Hepatocyte (in vitro differentiated cells): Measurements from ENCODE around the gene AKR1B15.

Experiments
- EZH2 ChIP-seq: fragments of 200-600 bp; sonication (generic); IDR thresholded peaks from 2 replicates; pipeline ENCODE4 v1.6.1; 2016; ENCODE audit warnings: antibody characterized with exemption, mild to moderate bottlenecking, borderline replicate concordance
- TF ChIP-seq, protein P1 (sequence below): fragments of 200-600 bp; sonication (generic); IDR thresholded peaks from 2 replicates; pipeline ENCODE4 v1.5.1; 2016; ENCODE audit warnings: antibody characterized with exemption, mild to moderate bottlenecking; ENCODE audit not compliant: poor library complexity

DNA sequence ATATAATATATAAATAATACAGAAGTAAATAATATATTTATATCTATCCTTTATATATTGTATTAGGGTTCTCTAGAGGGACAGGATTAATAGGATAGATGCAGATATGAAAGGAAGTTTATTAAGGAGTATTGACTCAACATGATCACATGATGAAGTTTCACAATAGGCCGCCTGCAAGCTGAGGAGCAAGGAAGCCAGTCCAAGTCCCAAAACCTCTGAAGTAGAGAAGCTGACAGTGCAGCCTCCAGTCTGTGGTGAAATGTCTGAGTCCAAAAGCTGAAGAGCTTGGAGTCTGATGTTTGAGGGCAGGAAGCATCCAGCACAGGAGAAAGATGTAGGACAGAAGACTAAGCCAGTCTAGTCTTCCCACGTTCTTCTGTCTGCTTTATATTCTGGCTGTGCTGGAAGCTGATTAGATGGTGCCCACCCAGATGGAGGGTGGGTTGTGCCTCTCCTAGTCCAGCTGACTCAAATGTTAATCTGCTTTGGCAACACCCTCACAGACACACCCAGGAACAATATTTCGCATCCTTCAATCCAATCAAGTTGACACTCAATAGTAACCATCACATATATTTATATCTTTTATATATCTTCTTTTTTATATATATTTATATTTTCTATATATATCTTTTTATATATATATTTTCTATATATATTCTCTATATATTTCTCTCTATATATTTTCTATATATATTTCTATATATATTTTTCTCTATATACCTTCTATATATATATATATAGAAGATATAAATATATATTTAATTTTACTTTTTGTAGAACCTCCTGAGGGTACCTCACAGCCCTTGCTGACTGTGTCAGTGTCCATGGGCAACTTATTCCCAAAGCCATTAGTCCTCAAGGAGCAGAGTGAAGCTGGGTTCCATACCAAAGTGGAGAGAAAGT is 46.2 kb upstream of the AKR1B15 start:
- TF ChIP-seq, protein P1, sequence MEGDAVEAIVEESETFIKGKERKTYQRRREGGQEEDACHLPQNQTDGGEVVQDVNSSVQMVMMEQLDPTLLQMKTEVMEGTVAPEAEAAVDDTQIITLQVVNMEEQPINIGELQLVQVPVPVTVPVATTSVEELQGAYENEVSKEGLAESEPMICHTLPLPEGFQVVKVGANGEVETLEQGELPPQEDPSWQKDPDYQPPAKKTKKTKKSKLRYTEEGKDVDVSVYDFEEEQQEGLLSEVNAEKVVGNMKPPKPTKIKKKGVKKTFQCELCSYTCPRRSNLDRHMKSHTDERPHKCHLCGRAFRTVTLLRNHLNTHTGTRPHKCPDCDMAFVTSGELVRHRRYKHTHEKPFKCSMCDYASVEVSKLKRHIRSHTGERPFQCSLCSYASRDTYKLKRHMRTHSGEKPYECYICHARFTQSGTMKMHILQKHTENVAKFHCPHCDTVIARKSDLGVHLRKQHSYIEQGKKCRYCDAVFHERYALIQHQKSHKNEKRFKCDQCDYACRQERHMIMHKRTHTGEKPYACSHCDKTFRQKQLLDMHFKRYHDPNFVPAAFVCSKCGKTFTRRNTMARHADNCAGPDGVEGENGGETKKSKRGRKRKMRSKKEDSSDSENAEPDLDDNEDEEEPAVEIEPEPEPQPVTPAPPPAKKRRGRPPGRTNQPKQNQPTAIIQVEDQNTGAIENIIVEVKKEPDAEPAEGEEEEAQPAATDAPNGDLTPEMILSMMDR, result no peak
- TF ChIP-seq EZH2, result no peak
